HepG2 (cell line): Measurements from ENCODE around the gene NGLY1. TPM values are rescaled to one million over a fixed set of nuclear protein-coding genes. Genes with fewer than 3 reads are reported as not detected.

Experiments used
- ATF4 ChIP-seq, 2 experiments: fragments of 450-650 bp in 1 of 2; sonication (generic) in 1 of 2; formaldehyde crosslinking; IDR thresholded peaks; 2 replicates each; pipeline versions ENCODE4 v1.5.0 to v1.8.0; 2020 to 2022; ENCODE audit warnings: mild to moderate bottlenecking in 1 of 2, missing genetic modification reagents in 1 of 2
- CCDC6 ChIP-seq: sonication (generic); formaldehyde crosslinking; IDR thresholded peaks from 2 replicates; pipeline ENCODE4 v1.8.1; 2022; ENCODE audit warnings: mild to moderate bottlenecking, missing genetic modification reagents, moderate library complexity
- CREB1 ChIP-seq, 2 experiments: fragments of 450-650 bp in 1 of 2; IDR thresholded peaks; 2 replicates each; pipeline ENCODE4 v1.6.1; 2016 to 2017; ENCODE audit warnings: control low read depth in 1 of 2, mild to moderate bottlenecking in 1 of 2, missing compliant biosample characterization in 1 of 2, missing genetic modification characterization in 1 of 2
- FOSL2 ChIP-seq: sonication (generic); formaldehyde crosslinking; IDR thresholded peaks from 2 replicates; pipeline ENCODE4 v1.4.0; 2020; ENCODE audit warnings: missing genetic modification reagents
- GMEB2 ChIP-seq: IDR thresholded peaks from 2 replicates; pipeline ENCODE4 v1.6.1; 2016; ENCODE audit warnings: missing biosample characterization, missing genetic modification reagents, low read depth
- HMGA1 ChIP-seq: sonication (generic); formaldehyde crosslinking; conservative IDR thresholded peaks from 2 replicates; pipeline ENCODE4 v1.4.0; 2020; ENCODE audit warnings: missing genetic modification reagents
- HNRNPLL ChIP-seq: fragments of 200-400 bp; formaldehyde crosslinking; IDR thresholded peaks from 2 replicates; pipeline ENCODE4 v1.6.1; 2017; ENCODE audit warnings: mild to moderate bottlenecking, low read depth, low read length; ENCODE audit not compliant: poor library complexity, severe bottlenecking
- LRRFIP1 ChIP-seq: sonication (generic); formaldehyde crosslinking; conservative IDR thresholded peaks from 2 replicates; pipeline ENCODE4 v1.4.0; 2020; ENCODE audit warnings: missing genetic modification reagents
- MLLT10 ChIP-seq: sonication (generic); formaldehyde crosslinking; IDR thresholded peaks from 2 replicates; pipeline ENCODE4 v1.4.0; 2020; ENCODE audit warnings: missing genetic modification reagents
- NFYC ChIP-seq: IDR thresholded peaks from 2 replicates; pipeline ENCODE4 v1.6.1; 2016; ENCODE audit warnings: missing genetic modification reagents, missing compliant biosample characterization
- PCBP2 ChIP-seq: fragments of 200-400 bp; formaldehyde crosslinking; optimal IDR thresholded peaks from 2 replicates; pipeline ENCODE3; 2018; ENCODE audit warnings: low read length, low read depth; ENCODE audit not compliant: poor library complexity, severe bottlenecking
- SAP130 ChIP-seq: IDR thresholded peaks from 2 replicates; pipeline ENCODE4 v1.6.1; 2016; ENCODE audit warnings: low read depth
- SCMH1 ChIP-seq: sonication (generic); formaldehyde crosslinking; IDR thresholded peaks from 2 replicates; pipeline ENCODE4 v1.9.0; 2021; ENCODE audit warnings: missing genetic modification reagents, mild to moderate bottlenecking, borderline replicate concordance
- SMAD3 ChIP-seq: sonication (generic); formaldehyde crosslinking; IDR thresholded peaks from 2 replicates; pipeline ENCODE4 v1.4.0; 2020; ENCODE audit warnings: missing genetic modification reagents
- SOX6 ChIP-seq, 2 experiments: fragments of 450-650 bp in 1 of 2; sonication (generic) in 1 of 2; formaldehyde crosslinking in 1 of 2; IDR thresholded peaks; 2 replicates each; pipeline versions ENCODE4 v1.4.0 to v1.6.1; 2017 to 2020; ENCODE audit warnings: antibody characterized with exemption in 1 of 2, mild to moderate bottlenecking in 1 of 2, missing genetic modification reagents in 1 of 2
- TFDP1 ChIP-seq: IDR thresholded peaks from 2 replicates; pipeline ENCODE4 v1.6.1; 2016; ENCODE audit warnings: missing compliant biosample characterization, missing genetic modification reagents, borderline replicate concordance
- TRIM24 ChIP-seq: sonication (generic); formaldehyde crosslinking; IDR thresholded peaks from 2 replicates; pipeline ENCODE4 v1.8.0; 2022; ENCODE audit warnings: mild to moderate bottlenecking, missing genetic modification reagents
- ZBTB21 ChIP-seq: sonication (generic); formaldehyde crosslinking; IDR thresholded peaks from 2 replicates; pipeline ENCODE4 v1.4.0; 2020; ENCODE audit warnings: missing genetic modification reagents
- ZNF354B ChIP-seq: sonication (generic); formaldehyde crosslinking; IDR thresholded peaks from 2 replicates; pipeline ENCODE4 v1.8.0; 2022; ENCODE audit warnings: mild to moderate bottlenecking, missing genetic modification reagents
- ZNF546 ChIP-seq: sonication (generic); formaldehyde crosslinking; conservative IDR thresholded peaks from 2 replicates; pipeline ENCODE4 v1.8.1; 2023; ENCODE audit warnings: mild to moderate bottlenecking, missing genetic modification reagents
- ZNF570 ChIP-seq: sonication (generic); formaldehyde crosslinking; IDR thresholded peaks from 2 replicates; pipeline ENCODE4 v1.4.0; 2020; ENCODE audit warnings: mild to moderate bottlenecking, missing genetic modification reagents, borderline replicate concordance
- ZNF674 ChIP-seq: sonication (generic); formaldehyde crosslinking; IDR thresholded peaks from 2 replicates; pipeline ENCODE4 v1.5.0; 2020; ENCODE audit warnings: low read depth, mild to moderate bottlenecking, missing genetic modification reagents
- ZNF777 ChIP-seq: sonication (generic); formaldehyde crosslinking; IDR thresholded peaks from 2 replicates; pipeline ENCODE4 v1.4.0; 2020; ENCODE audit warnings: missing genetic modification reagents
- polyA plus RNA-seq, 8 experiments: library from polyadenylated mRNA; depleted of rRNA in 3 of 8; stranded (reverse) in 7 of 8; unstranded in 1 of 8; fragments of >200 nt; fragmentation: Illumina TruSeq in 4 of 8; extraction: Trizol in 4 of 8; gene quantifications; 2 replicates each; pipeline versions ENCODE4 v1.2.1 to v1.2.3, GENCODE V29; 2011 to 2016; ENCODE audit warnings: low read depth in 4 of 8, missing spikeins in 1 of 8, mixed read lengths in 1 of 8; ENCODE audit not compliant: insufficient read depth in 1 of 8
- total RNA-seq, 5 experiments: library from RNA; depleted of rRNA; stranded (reverse); fragments of >200 nt; fragmentation: Illumina TruSeq; extraction: Trizol; gene quantifications; 2 replicates each; pipeline ENCODE4 v1.2.3, GENCODE V29; 2016; ENCODE audit warnings: low read depth in 1 of 5

The NGLY1 gene
- total and polyA plus RNA-seq, 2 of the 13 experiments (the other 11 are each of a cell fraction or from before 2014, with no cell fraction given): 28.2 to 44.5 TPM

DNA sequence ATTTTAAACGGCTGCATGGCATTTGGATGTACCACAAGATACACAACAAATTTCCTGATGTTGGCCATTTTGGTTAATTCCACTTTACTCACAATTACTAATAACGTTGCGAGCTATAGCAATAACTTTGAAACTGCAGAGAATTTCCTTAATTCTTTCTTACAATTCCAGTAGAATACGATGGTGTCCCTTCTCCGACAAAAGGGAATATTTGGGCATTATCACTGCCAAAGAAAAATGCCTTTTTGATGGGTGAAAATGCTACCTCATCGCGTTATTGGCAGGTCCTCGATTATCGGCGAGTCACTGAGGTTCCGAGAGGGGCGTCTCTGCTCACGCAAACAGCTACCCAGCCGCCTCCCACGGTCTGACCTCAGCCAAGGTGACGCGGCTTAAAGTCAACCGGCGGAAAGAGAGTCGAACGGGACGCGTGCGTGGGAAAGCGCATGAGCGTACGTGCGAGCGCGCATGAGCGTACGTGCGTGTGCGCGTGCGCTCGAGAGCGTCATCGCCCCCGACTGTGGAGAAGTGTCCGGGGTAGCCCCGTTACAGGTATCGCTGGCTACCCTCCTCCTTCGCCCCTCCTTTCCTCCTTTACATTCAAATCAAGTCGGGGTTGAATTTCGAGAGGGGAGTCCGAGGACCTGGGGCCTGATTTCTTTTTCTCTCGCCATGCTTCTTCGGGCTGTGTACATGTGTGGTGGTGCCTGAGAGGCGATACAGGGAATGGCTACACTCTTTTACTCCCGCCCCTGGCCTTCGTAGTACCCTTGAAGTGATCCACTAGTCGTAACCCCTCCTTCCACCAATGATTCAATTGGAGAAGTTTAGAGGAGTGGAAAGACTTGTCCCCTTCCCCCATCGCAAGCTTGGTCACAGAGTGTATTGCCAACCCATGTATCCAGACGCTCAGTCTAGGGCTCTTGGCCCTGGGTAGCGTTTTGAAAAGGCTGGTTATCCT lies 6.6 kb upstream of the NGLY1 start, which contains the start of gene OXSM (continued):
- TF ChIP-seq TFDP1 (CRISPR knock-in tag) (peak; percentile 79; the same call in 1 of the 2 replicates), SOX6 (IDR thresholded peaks at IDR 0.05) (no peak), SOX6 (CRISPR knock-in tag; IDR thresholded peaks at IDR 0.05) (peak; percentile 71; the same call in 1 of the 2 replicates), HNRNPLL (peak; percentile 94), FOSL2 (CRISPR knock-in tag) (peak; percentile 78), ZNF354B (CRISPR knock-in tag) (no peak), ZBTB21 (CRISPR knock-in tag) (0 out of 2 replicates have a peak, but pooled peaks have one; percentile 66), CCDC6 (CRISPR knock-in tag) (peak; percentile 85), ZNF570 (CRISPR knock-in tag) (no peak), PCBP2 (no peak), ZNF674 (CRISPR knock-in tag) (no peak), ZNF777 (no peak), TRIM24 (CRISPR knock-in tag) (no peak), SAP130 (CRISPR knock-in tag) (peak; percentile 94), CREB1 (IDR thresholded peaks at IDR 0.05) (peak; percentile 90), CREB1 (CRISPR knock-in tag; IDR thresholded peaks at IDR 0.05) (peak; percentile 84), SMAD3 (0 out of 2 replicates have a peak, but pooled peaks have one; percentile 14), ATF4 (CRISPR knock-in tag; IDR thresholded peaks at IDR 0.05) (peak in 1 of 2 experiments; percentile 78; a peak in 2 of 4 replicates), GMEB2 (peak; percentile 96), MLLT10 (CRISPR knock-in tag) (no peak), HMGA1 (CRISPR knock-in tag) (no peak), SCMH1 (no peak), LRRFIP1 (CRISPR knock-in tag) (no peak), ZNF546 (CRISPR knock-in tag) (peak; percentile 77; the same call in 1 of the 2 replicates), NFYC (CRISPR knock-in tag) (no peak; the same call in 1 of the 2 replicates)
